ENCODE data around the gene KRTAP20-2. TPM values are rescaled to one million over a fixed set of nuclear protein-coding genes. Genes with fewer than 3 reads are reported as not detected.

Gene KRTAP20-2
- total RNA-seq, result not detected in 2 replicates

- DNase-seq (ENCODE audit: low read depth in 2 of 2), result no peak
Measured at GRCh38 chr21:30634906-30635305, at the start of gene KRTAP20-2. TSS of gene KRTAP20-2 (plus strand) at chr21:30635206. CDS start at chr21:30635264, 58 bp downstream.

- DNase-seq (ENCODE audit: low read depth in 2 of 2), result no peak
Measured at GRCh38 chr21:30590297-30590696, 44.7 kb upstream of the KRTAP20-2 start, which contains the start of gene KRTAP22-2. TSS of gene KRTAP22-2 (minus strand) at chr21:30590397.

DNA sequence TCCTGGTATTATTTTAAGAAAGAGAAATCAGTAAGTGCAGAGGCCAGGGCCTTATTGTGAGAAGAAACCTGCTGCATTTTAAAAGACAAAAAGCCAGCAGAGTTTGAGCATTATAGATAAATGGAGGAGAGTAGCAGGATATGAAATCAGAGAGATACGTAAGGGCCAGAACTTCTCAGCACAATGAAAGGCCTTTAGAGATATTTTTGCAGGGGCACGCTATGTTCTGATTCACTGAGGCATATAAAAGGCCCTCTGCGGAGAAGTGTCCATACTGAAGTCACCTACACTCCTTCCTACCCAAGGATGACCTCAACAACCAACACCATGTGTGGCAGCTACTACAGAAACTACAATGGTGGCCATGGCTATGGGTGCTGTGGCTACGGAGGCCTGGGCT lies 42.9 kb upstream of the KRTAP20-2 start, which contains the start of gene KRTAP6-3:
Gene KRTAP6-3 (plus strand): TSS at position 301 of the 400 bp plus-strand sequence. CDS start 6 bp downstream, at position 307.
- DNase-seq (ENCODE audit: low read depth in 2 of 2), result no peak

GRCh38 chr21:30598802-30599201 lies 36.2 kb upstream of the KRTAP20-2 start, which contains the start of gene KRTAP6-2:
TSS of gene KRTAP6-2 (minus strand) at chr21:30598902. CDS start at chr21:30598874, 28 bp downstream.
- no peak for DNase-seq (ENCODE audit: low read depth in 2 of 2)

DNA sequence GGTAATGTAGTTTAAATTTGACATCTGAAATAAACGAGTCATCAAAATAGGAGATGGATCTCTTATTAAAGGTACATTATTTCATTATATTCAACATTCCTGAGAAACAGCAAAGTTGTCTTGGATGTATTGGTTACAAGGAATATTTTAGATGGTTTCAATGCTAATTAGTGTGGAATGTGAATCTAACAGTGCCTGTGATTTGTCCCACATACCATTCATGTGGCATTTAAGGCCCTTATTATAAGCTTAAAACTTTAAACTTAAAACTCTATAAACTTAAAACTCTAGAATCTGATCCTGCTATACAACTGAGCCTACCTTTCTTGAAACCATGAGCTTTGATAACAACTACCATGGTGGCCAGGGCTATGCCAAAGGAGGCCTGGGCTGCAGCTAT lies 34.2 kb upstream of the KRTAP20-2 start, which contains the start of gene KRTAP22-1:
Gene KRTAP22-1 (plus strand): TSS at position 301 of the 400 bp plus-strand sequence.
- no peak for DNase-seq (ENCODE audit: low read depth in 2 of 2)

DNA sequence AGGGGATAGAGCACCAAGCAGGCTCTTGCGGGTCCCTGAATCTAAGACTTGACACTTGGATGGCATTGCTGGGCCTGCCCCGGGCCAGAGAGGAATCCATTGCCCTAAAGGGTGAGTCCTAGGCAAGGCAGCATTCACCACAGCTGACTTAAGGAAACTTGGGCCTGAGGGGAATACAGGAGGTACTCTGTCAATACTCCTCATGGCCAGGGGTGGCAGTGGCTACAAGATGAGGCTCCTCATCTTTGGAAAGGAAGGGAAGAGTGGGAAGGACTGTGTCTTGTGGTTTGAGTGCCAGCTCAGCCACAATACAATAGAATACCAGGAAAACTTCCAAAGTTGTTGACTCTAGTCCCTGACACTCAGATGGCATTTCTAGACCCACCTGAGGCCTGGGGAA lies 29.0 kb upstream of the KRTAP20-2 start:
- no peak for DNase-seq (ENCODE audit: low read depth in 2 of 2)

DNA sequence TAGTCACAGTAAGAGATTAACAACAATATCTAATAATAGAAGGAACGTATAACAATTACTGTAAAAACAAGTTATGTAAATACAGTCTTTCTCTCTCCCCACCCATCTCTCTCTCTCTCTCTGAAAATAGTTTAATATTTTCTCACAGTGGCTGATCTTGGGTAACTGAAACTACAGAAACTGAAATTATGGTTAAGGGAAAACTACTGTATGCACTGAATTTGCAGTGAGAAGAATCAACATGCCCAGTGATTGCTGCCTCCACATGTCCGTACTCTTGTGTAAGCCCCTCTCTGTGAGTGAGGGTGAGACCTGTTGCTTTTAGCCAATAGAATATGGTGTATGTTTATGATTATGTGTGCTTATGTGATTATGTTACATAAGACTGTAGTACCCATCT lies 22.9 kb upstream of the KRTAP20-2 start:
- no peak for DNase-seq (ENCODE audit: low read depth in 2 of 2)

- no peak for DNase-seq (ENCODE audit: low read depth in 2 of 2)
Measured at GRCh38 chr21:30613836-30614235, 21.2 kb upstream of the KRTAP20-2 start, which contains the start of gene KRTAP6-1. TSS of gene KRTAP6-1 (minus strand) at chr21:30613930. CDS start at chr21:30613904, 26 bp downstream.

DNA sequence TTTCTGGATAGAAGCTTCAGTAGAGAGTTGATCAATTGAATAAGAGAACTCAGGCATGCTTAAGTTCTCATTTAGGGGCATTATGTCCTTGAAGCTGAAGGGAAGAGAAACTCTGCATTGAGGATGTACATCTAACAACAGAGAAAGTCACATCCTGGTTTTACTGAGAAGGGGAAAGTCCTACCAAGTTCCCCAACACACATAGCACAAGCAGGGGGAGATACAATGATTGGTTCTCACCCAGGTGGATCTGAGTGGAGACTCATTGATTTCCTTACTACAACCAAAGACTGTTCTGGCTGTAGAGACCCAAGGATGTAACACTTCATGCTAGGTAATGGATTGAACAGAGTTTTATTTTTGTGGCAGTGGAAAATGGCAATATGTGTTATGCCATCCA lies 19.8 kb upstream of the KRTAP20-2 start:
- no peak for DNase-seq (ENCODE audit: low read depth in 2 of 2)

DNA sequence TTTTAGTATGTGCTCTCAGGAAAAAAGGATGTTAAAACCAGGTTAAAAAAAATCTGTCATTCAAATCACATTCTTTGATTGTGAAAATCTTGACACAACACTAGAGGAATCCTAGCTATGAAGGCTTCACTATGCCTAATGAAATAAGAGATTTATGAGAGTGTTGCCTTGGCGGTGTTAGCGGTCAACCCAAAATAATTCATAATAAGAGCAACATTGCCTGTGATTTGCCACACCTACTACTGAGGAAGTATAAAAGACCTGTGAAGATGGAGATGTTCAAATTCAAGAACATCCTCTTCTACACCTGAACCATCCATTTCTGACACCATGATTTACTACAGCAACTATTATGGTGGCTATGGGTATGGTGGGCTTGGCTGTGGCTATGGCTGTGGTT lies 18.9 kb upstream of the KRTAP20-2 start, which contains the start of gene KRTAP20-1:
Gene KRTAP20-1 (plus strand): TSS at position 301 of the 400 bp plus-strand sequence. CDS start 30 bp downstream, at position 331.
- no peak for DNase-seq (ENCODE audit: low read depth in 2 of 2)

DNA sequence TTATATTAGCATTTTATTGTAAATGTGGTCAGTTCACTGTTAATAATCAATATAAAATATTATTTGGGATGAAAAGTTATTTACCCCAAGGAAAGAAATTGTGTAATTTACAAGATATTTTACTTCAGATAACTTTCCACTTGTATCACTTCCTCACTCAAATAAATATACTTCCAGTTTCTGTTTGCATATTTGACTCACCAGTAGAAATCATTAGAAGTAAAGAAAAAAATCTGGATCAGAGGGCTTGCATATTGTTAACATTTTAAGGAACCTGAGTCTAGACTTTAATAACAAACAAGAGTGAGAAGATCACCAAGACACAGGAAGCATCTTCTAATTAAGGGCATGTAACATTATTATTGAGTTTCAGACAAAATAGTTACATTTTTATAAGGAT lies 14.9 kb upstream of the KRTAP20-2 start:
- no peak for DNase-seq (ENCODE audit: low read depth in 2 of 2)

DNA sequence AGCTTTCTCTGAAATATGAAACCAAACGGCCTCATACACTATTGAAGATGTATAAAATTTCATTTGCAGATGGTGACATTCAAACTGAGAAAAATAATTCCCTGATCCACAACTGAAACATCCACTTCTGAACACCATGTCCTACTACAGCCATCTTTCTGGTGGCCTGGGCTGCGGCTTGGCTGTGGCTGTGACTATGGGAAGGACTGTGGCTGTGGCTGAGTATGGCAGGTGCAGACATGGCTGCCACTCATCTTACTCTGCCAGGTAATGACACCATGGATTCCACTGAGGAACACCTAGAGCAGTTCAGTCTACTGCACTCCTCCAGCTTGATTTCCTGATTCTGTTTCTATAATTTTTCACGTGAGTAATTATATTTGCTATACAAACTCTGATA lies 14.5 kb upstream of the KRTAP20-2 start, which contains the start of gene KRTAP20-4:
Gene KRTAP20-4 (plus strand): TSS at position 106 of the 400 bp plus-strand sequence.
- no peak for DNase-seq (ENCODE audit: low read depth in 2 of 2)

GRCh38 chr21:30623362-30623761 lies 11.6 kb upstream of the KRTAP20-2 start:
- DNase-seq (ENCODE audit: low read depth in 2 of 2), result no peak

DNA sequence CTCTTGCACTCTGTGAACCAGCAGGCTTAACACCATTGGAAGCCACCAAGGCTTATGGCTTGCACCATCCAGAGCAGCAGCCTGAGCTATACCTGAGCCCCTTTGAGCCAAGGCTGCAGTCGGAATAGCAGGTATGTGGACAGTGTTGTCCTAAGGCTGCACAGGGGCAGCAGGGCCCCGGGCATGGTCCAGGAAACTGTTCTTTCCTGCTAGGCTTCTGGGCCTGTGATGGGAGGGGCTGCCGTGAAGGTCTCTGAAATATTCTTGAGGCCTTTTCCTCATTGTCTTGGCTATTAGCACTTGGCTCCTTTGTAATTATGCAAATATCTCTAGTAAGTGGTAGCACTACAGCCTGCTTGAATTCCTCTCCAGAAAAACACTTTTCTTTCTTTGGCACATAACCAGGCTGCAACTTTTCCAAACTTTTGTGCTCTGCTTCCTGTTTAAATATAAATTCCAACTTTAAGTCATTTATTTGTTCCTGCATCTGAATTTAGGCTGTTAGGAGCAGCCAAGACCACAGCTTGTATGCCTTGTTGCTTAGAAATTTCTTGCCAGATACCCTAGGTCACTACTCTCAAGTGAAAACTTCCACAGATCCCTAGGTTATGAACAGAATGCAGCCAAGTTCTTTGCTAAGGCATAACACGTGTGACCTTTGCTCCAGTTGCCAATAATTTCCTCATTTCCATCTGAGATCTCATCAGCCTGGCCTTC lies 9.4 kb upstream of the KRTAP20-2 start:
- DNase-seq (ENCODE audit: low read depth in 2 of 2), result no peak

DNA sequence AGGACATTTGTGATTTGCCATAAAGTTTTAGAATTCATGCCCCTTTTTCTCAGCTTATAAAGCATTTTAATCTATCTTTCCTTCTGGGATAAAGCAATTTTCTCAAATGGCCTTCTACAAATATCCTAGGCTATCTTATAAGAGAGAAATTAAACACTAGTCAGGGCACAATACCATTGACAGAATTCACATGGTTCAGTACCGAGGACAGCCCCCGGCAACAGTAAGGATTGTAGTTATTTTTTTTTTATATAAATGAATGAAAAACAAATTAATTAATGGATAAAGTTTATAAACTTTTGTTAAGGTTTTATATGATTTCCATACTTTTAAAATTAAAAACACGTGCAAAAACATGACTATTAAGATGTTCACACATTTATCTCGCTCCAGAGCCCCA lies 6.9 kb upstream of the KRTAP20-2 start:
- no peak for DNase-seq (ENCODE audit: low read depth in 2 of 2)

DNA sequence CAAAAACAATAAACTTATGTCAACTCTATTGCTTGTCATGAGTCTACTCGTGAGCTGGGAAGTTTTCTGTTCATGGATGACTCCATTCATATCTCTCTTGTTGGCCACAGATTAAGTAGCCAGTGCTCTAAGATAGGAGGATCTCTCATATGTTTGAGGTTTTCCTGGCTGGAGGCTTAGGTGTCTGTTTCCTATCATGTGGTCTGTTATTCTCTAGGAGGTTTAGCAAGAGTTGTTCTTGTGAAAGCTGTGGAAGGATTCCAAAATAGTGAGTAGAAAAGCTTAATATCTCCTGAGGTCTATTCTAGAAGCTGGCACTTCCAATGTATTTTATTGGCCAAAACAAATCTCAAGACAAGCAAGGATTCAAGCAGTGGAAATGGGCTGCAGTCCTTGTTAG lies 5.8 kb upstream of the KRTAP20-2 start:
- no peak for DNase-seq (ENCODE audit: low read depth in 2 of 2)

GRCh38 chr21:30638686-30639085 lies 3.7 kb downstream of the KRTAP20-2 start:
- DNase-seq (ENCODE audit: low read depth in 2 of 2), result no peak

GRCh38 chr21:30642564-30642963 lies 7.6 kb downstream of the KRTAP20-2 start, which contains the start of gene KRTAP20-3:
TSS of gene KRTAP20-3 (plus strand) at chr21:30642864.
- no peak for DNase-seq (ENCODE audit: low read depth in 2 of 2)

DNA sequence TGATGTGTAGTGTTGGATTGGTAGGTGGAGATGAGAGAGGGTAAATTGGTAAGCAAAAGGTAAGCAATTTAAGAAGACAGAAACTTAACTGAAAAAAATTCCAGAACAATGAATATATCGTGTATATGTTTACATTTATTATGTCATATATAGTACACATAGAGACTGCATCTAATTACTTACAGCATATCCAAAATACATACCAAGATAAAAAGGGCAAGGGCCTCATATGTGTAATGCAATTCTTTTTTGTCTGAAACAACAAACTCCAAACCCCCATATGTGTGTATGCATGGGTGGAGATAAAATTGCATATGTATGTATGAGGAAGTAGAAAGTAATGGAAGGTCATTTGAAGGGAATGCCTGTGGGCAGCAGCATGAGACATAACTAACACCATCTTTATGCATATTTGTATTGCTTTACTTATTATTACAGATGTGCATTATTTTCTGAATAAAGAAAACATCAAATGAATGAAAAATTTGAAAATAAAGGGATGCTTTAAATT lies 12.0 kb downstream of the KRTAP20-2 start:
- DNase-seq (ENCODE audit: low read depth in 2 of 2), result no peak

GRCh38 chr21:30652891-30653290 lies 17.9 kb downstream of the KRTAP20-2 start:
- DNase-seq (ENCODE audit: low read depth in 2 of 2), result no peak

DNA sequence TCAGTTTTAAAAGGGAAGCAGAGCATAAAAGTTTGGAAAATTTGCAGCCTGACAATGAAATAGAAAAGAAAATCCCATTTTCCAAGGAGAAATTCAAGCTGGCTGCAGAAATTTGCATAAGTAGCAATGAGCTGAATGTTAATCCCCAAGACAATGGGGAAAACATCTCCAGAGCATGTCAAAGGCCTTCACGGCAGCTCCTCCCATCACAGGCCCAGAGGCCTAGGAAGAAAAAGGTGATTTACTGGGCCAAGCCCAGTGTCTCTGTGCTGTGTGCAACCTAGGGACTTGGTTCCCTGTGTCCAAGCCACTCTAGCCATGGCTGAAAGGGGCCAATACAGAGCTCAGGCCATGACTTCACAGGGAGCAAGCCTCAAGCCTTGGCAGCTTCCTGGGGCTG lies 33.8 kb downstream of the KRTAP20-2 start:
- DNase-seq (ENCODE audit: low read depth in 2 of 2), result no peak

DNA sequence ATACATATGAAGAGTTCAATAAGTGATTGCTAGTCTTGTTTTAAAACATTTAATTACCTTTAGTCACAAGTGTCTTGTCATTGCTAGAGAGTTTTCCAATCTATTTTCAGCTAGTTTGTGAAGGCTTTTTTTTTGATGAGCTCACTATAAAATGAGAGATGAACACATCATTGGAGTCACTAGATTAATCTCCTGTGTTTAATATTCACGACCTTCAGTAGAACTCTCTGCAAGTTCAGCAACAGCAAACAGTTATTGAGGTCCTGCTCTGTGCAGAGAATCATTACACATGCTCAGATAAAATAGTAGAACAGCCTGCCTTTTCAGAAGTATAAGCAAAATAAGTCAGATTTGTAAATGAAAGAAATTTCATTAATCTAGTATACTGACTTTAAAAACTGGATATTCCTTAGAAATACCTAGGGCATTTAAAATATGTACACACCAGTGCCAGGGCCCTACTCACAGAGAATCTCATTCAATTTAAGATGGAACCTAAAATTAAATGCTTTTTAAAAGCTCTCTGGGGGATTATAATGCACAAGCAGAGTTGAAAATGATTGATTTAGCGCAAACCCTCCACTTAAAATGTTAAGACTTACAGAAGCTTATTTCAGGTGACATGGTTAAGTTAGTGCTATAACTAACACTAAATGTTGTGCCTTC lies 38.1 kb downstream of the KRTAP20-2 start:
- no peak for DNase-seq (ENCODE audit: low read depth in 2 of 2)

All from dermis microvascular lymphatic vessel endothelial cell (primary cell).